ENCODE data around the gene PCSK2. TPM values are rescaled to one million over a fixed set of nuclear protein-coding genes. Genes with fewer than 3 reads are reported as not detected.

Gene PCSK2
- polyA plus RNA-seq, 3 donors = not detected

DNA sequence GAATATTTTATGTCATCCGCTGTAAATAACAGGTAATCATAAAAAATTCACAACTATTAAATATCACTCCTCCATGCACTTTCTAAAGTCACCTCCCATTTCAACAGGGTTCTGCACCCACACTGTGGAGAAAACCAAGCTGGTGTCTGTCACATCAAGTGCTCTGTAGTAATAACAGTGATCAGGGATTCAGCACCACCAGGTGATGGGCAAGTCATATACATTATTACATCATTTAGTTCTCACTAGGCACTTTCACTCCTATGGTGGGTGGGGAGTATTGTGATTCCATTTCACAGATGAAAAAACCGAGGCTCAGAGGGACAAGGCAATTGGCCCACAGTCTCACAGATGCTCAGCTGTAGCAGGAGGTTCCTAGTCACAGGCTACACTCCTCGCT is 295.7 kb downstream of the PCSK2 start:
- H3K4me2 ChIP-seq (replicated peaks; ENCODE audit: extremely low read depth, low read length, poor library complexity, severe bottlenecking) = no peak overlapping the region
- no peak overlapping the region for H3K9ac ChIP-seq (ENCODE audit: insufficient read depth, low read length, poor library complexity, severe bottlenecking)
- no peaks in the 10 kb centered on the region for H3K36me3 Mint-ChIP-seq
- H3K27ac Mint-ChIP-seq = no peak overlapping the region
- TF ChIP-seq CTCF (IDR thresholded peaks at IDR 0.05) = no peak
- WGBS (ENCODE audit: insufficient coverage) = 63% methylated on average over 2 of the region's 3 CpGs
- no peaks in the 10 kb centered on the region for H4K20me1 ChIP-seq (ENCODE audit: insufficient read depth, low read length)
- no peaks in the 10 kb centered on the region for H3K9me3 Mint-ChIP-seq
- no peaks in the 10 kb centered on the region for H3K36me3 ChIP-seq (replicated peaks in 1 of 2; ENCODE audit: control insufficient read depth in 1 of 2, insufficient read depth in 2 of 2, low read length in 2 of 2)
- H3K79me2 ChIP-seq (ENCODE audit: insufficient read depth, low read length) = no peaks in the 10 kb centered on the region
- H3K27ac ChIP-seq (ENCODE audit: low read depth in 1 of 2, low read length in 2 of 2) = no peak overlapping the region
- H3K9me3 ChIP-seq (replicated peaks in 1 of 2; ENCODE audit: control insufficient read depth in 1 of 2, insufficient read depth in 1 of 2, low read length in 2 of 2) = no peaks in the 10 kb centered on the region
- DNase-seq = no peak
- peaks cover 12% of the 10 kb centered on the region for H3K4me1 Mint-ChIP-seq
- H3K4me3 Mint-ChIP-seq = no peak overlapping the region
- H3K4me1 ChIP-seq (ENCODE audit: control insufficient read depth in 1 of 2, insufficient read depth in 2 of 2, low read length in 2 of 2) = peaks cover 12 to 14% of the 10 kb centered on the region in 2 donors
- no peak overlapping the region for H3K4me3 ChIP-seq (replicated peaks in 1 of 3; ENCODE audit: low read depth in 2 of 3, low read length in 3 of 3)
- no peaks in the 10 kb centered on the region for H3K27me3 ChIP-seq (ENCODE audit: control insufficient read depth in 2 of 2, insufficient read depth in 2 of 2, low read length in 2 of 2)
- peaks cover 6 to 9% (median 8%) of the 10 kb centered on the region in 3 donors for H3K27me3 Mint-ChIP-seq (ENCODE audit: low read depth in 3 of 3)
- no peak overlapping the region for H2AFZ ChIP-seq (ENCODE audit: insufficient read depth, low read depth, low read length, poor library complexity, severe bottlenecking)
- intact Hi-C loops (cut with micrococcal nuclease) = no loop called here

GRCh38 chr20:17523326-17523725 is 296.5 kb downstream of the PCSK2 start:
- Histone ChIP-seq H3K27me3 (ENCODE audit: control insufficient read depth in 2 of 2, insufficient read depth in 2 of 2, low read length in 2 of 2) (no peaks in the 10 kb centered on the region), H3K27ac (ENCODE audit: low read depth in 1 of 2, low read length in 2 of 2) (no peak overlapping the region), H3K9me3 (replicated peaks in 1 of 2; ENCODE audit: control insufficient read depth in 1 of 2, insufficient read depth in 1 of 2, low read length in 2 of 2) (no peaks in the 10 kb centered on the region), H3K4me1 (ENCODE audit: control insufficient read depth in 1 of 2, insufficient read depth in 2 of 2, low read length in 2 of 2) (peaks cover 6 to 7% of the 10 kb centered on the region in 2 donors), H3K4me3 (replicated peaks in 1 of 3; ENCODE audit: low read depth in 2 of 3, low read length in 3 of 3) (no peak overlapping the region), H3K36me3 (replicated peaks in 1 of 2; ENCODE audit: control insufficient read depth in 1 of 2, insufficient read depth in 2 of 2, low read length in 2 of 2) (no peaks in the 10 kb centered on the region), H3K4me2 (replicated peaks; ENCODE audit: extremely low read depth, low read length, poor library complexity, severe bottlenecking) (no peak overlapping the region), H4K20me1 (ENCODE audit: insufficient read depth, low read length) (no peaks in the 10 kb centered on the region), H2AFZ (ENCODE audit: insufficient read depth, low read depth, low read length, poor library complexity, severe bottlenecking) (no peak overlapping the region), H3K9ac (ENCODE audit: insufficient read depth, low read length, poor library complexity, severe bottlenecking) (no peak overlapping the region), H3K79me2 (ENCODE audit: insufficient read depth, low read length) (no peaks in the 10 kb centered on the region)
- Mint-ChIP-seq H3K27ac (no peak overlapping the region), H3K4me1 (peaks cover 5% of the 10 kb centered on the region), H3K27me3 (ENCODE audit: low read depth in 3 of 3) (peaks cover 5 to 8% (median 6%) of the 10 kb centered on the region in 3 donors), H3K36me3 (no peaks in the 10 kb centered on the region), H3K9me3 (no peaks in the 10 kb centered on the region), H3K4me3 (no peak overlapping the region)
- no peak for TF ChIP-seq CTCF (IDR thresholded peaks at IDR 0.05)
- DNase-seq = no peak
- intact Hi-C loops (cut with micrococcal nuclease) = no loop called here
- 96% methylated on average over 3 of the region's 5 CpGs for WGBS (ENCODE audit: insufficient coverage)

Data from CD14-positive monocyte (primary cell).